Coronary artery (tissue), 2 donors: ENCODE measurements around the gene ADGRG6.

Experiments used
- DNase-seq: peaks from one replicate; pipeline ENCODE4 v3.0.0-alpha.2; 2017; ENCODE audit warnings: low spot score
- H3K27ac ChIP-seq, 2 donors: fragments of 200-600 bp; sonication (generic); one replicate each; pipeline ENCODE4 v1.5.1; 2016 to 2019
- H3K4me3 ChIP-seq: fragments of 200-600 bp; sonication (generic); 2 replicates; pipeline ENCODE4 v1.5.1; 2016; ENCODE audit warnings: mild to moderate bottlenecking, moderate library complexity
- CTCF ChIP-seq: fragments of 200-600 bp; sonication (generic); IDR thresholded peaks from one replicate; pipeline ENCODE4 v1.5.1; 2019; ENCODE audit warnings: antibody characterized with exemption

ADGRG6 gene

GRCh38 chr6:142478117-142478516 lies 176.3 kb downstream of the ADGRG6 start:
- no peak for TF ChIP-seq CTCF
- no peak for DNase-seq
- no peak overlapping the region for H3K4me3 ChIP-seq
- no peak overlapping the region for H3K27ac ChIP-seq

- TF ChIP-seq CTCF: no peak
- no peak for DNase-seq
- no peak overlapping the region for H3K4me3 ChIP-seq
These were observed 179.7 kb downstream of the ADGRG6 start for GRCh38 chr6:142481466-142481865.

GRCh38 chr6:142482249-142482648 lies 180.4 kb downstream of the ADGRG6 start:
- no peak for TF ChIP-seq CTCF

More at GRCh38 chr6:142481466-142481865, 179.7 kb downstream of the ADGRG6 start:
- H3K27ac ChIP-seq: no peak overlapping the region

GRCh38 chr6:142482974-142483373 lies 181.2 kb downstream of the ADGRG6 start:
- H3K4me3 ChIP-seq: no peak overlapping the region
- no peak overlapping the region for H3K27ac ChIP-seq
- TF ChIP-seq CTCF: no peak
- no peak for DNase-seq

More at GRCh38 chr6:142482249-142482648, 180.4 kb downstream of the ADGRG6 start:
- no peak overlapping the region for H3K27ac ChIP-seq
- DNase-seq: no peak
- H3K4me3 ChIP-seq: no peak overlapping the region

- no peak for TF ChIP-seq CTCF
- DNase-seq: no peak
- Histone ChIP-seq H3K27ac (no peak overlapping the region), H3K4me3 (no peak overlapping the region)
These were observed 183.4 kb downstream of the ADGRG6 start for GRCh38 chr6:142485256-142485655.

- Histone ChIP-seq H3K4me3 (no peak overlapping the region), H3K27ac (no peak overlapping the region)
- no peak for DNase-seq
- no peak for TF ChIP-seq CTCF
These were observed 188.2 kb downstream of the ADGRG6 start for GRCh38 chr6:142489722-142490610.
